ENCODE data around the gene DHRS4. TPM values are rescaled to one million over a fixed set of nuclear protein-coding genes. Genes with fewer than 3 reads are reported as not detected.
"Not testable (repeated sequence)": the region's sequence is repeated elsewhere in the genome, so short reads cannot be mapped to it uniquely, and the experiment has no call there.

The DHRS4 gene
- total and polyA plus RNA-seq, 4 donors, result 17.8 to 47.3 (median 32.6) TPM

DNA sequence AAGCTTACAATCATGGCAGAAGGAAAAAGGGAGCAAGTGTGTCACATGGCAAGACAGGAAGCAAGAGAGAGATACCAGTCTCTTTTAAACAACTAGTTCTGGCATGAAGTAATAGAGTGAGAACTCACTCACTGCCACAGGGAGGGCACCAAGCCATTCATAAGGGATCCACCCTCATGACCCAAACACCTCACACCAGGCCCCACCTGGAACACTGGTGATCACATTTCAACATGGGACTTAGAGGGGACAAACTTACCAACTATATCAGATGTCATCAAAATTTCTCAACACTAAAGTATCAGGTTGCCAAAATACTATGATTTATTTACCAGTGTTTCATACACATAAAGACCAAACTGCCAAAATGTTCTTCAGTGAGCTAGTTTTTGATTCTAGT is 7.3 kb downstream of the DHRS4 start:
- H3K27ac ChIP-seq (ENCODE audit: low read depth in 1 of 2, low read length in 2 of 2); H3K4me1 ChIP-seq (ENCODE audit: control insufficient read depth in 1 of 2, insufficient read depth in 2 of 2, low read length in 2 of 2); H3K27me3 ChIP-seq (ENCODE audit: control insufficient read depth in 1 of 2, insufficient read depth in 2 of 2, low read length in 1 of 2); intact Hi-C loops (cut with DNase I); H3K9me3 ChIP-seq (ENCODE audit: control insufficient read depth, low read length); H3K36me3 ChIP-seq (ENCODE audit: control insufficient read depth in 1 of 2, insufficient read depth in 2 of 2, low read length in 1 of 2); DNase-seq; ATAC-seq (ENCODE audit: low FRiP score); H3K4me3 ChIP-seq (ENCODE audit: low read length in 2 of 2): not testable (repeated sequence)

DNA sequence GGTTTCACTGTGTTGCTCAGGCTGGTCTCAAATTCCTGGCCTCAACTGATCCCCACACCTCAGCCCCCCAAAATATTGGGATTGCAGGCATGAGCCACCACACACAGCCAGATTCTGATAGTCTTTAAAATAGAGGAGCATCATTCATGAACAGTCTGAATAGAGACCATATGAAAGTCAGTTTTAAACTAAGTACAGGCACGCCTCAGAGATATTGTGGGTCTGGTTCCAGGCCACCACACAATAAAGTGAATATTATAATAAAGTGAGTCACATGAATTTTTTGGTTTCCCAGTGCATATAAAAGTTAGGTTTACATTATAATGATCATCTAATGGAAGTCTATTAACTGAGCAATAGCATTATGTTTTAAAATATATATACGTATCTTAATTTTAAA is 8.1 kb downstream of the DHRS4 start:
- intact Hi-C loops (cut with DNase I); ATAC-seq (ENCODE audit: low FRiP score); H3K9me3 ChIP-seq (ENCODE audit: control insufficient read depth, low read length); DNase-seq; H3K36me3 ChIP-seq (ENCODE audit: control insufficient read depth in 1 of 2, insufficient read depth in 2 of 2, low read length in 1 of 2); H3K4me1 ChIP-seq (ENCODE audit: control insufficient read depth in 1 of 2, insufficient read depth in 2 of 2, low read length in 2 of 2); H3K27me3 ChIP-seq (ENCODE audit: control insufficient read depth in 1 of 2, insufficient read depth in 2 of 2, low read length in 1 of 2); H3K27ac ChIP-seq (ENCODE audit: low read depth in 1 of 2, low read length in 2 of 2); H3K4me3 ChIP-seq (ENCODE audit: low read length in 2 of 2): not testable (repeated sequence)
- 83 to 90% methylated on average over 1 of the region's 2 CpGs for WGBS, 2 donors

DNA sequence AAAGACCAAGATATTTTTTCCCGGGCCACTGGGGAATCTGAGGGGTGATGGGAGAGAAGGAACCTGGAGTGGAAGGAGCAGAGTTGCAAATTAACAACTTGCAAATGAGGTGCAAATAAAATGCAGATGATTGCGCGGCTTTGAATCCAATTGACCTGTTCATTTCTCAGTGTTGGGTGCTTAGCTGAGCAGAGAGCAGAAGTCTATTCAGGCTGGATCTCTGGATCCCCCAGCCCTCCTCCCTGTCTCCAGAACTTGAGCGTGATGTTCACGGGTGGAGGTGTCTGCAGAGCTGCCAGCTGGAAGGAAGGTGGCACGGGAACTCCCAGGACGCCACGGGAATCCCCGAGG is 15.5 kb downstream of the DHRS4 start:
- H3K36me3 ChIP-seq (ENCODE audit: control insufficient read depth in 1 of 2, insufficient read depth in 2 of 2, low read length in 1 of 2); DNase-seq; intact Hi-C loops (cut with DNase I); H3K9me3 ChIP-seq (ENCODE audit: control insufficient read depth, low read length); H3K4me1 ChIP-seq (ENCODE audit: control insufficient read depth in 1 of 2, insufficient read depth in 2 of 2, low read length in 2 of 2); H3K4me3 ChIP-seq (ENCODE audit: low read length in 2 of 2); H3K27ac ChIP-seq (ENCODE audit: low read depth in 1 of 2, low read length in 2 of 2); H3K27me3 ChIP-seq (ENCODE audit: control insufficient read depth in 1 of 2, insufficient read depth in 2 of 2, low read length in 1 of 2): not testable (repeated sequence)
- 26 to 33% methylated on average over 1 of the region's 9 CpGs for WGBS, 2 donors
- peak; percentile 56 for ATAC-seq (ENCODE audit: low FRiP score)

DNA sequence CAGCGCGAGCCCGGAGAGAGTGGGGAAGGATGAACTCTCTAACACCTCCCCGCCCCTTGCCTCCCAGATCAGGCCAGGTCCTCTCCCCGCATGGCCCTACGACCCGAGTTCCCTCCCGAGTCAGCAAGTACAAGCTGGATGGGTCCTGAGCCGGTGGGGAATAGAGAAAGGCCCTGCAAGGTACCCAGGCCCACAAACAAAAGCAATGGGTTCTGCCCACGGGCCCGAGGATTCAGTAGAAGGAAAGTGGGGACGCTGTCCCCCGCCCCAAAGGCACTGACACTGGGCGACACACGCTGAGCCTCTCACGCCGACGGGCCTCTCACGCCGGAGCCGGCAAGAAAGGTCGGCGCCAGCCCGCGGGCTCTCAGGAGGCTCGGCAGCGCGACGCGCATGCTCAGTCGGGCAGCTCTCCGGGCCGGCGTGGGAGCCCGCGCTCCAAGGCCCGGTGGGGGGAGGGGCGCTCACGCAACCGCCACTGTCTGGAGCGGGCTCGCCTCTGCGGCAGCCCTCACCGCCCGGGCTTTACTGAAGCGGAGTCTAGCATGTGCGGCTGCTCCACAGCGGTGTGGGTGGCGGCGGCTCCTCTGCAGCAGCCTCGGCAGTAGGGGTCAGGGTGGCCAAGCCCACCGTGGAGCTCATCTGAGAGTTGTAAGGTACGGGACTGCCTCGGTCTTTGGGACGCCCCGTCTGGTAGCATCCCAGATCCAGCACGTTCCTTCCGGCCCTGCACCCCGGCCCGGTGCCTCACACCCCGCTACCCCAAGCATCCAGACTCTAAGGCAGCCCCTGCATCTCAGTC is 16.1 kb downstream of the DHRS4 start:
- H3K9me3 ChIP-seq (ENCODE audit: control insufficient read depth, low read length); H3K36me3 ChIP-seq (ENCODE audit: control insufficient read depth in 1 of 2, insufficient read depth in 2 of 2, low read length in 1 of 2); H3K27me3 ChIP-seq (ENCODE audit: control insufficient read depth in 1 of 2, insufficient read depth in 2 of 2, low read length in 1 of 2); H3K4me1 ChIP-seq (ENCODE audit: control insufficient read depth in 1 of 2, insufficient read depth in 2 of 2, low read length in 2 of 2); H3K27ac ChIP-seq (ENCODE audit: low read depth in 1 of 2, low read length in 2 of 2): not testable (repeated sequence)
- peak overlapping the region in 1 of 2 donors; percentile 1 for H3K4me3 ChIP-seq (ENCODE audit: low read length in 2 of 2)
- peak; percentile 92 for ATAC-seq (ENCODE audit: low FRiP score)
- WGBS, 2 donors, result 10 to 11% methylated on average over 34 to 58 of the region's 61 CpGs
- intact Hi-C loops (cut with DNase I), result loop anchor here in 1 of 2 donors (5.0 kb wide), 1 partner anchor 48 kb away; no protein-coding TSS in a partner anchor
- peak; percentile 66 to 89 for DNase-seq

DNA sequence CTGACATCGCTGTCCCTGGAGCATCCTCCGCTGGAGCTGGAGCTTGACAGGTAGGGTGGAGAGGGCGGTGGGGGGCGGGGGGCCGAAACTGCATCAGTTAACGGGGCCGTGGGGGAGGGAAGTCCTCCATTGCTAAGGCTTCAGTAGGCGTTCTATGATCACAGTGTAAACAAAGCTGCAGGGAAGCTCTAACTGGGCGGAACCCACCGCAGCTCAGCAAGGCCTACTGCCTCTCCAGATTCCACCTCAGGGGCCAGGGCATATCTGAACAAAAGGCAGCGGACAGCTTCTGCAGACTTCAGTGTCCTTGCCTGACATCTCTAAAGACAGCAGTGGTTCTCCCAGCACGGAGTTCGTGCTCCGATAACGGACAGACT is 16.7 kb downstream of the DHRS4 start:
- not testable (repeated sequence) for H3K4me3 ChIP-seq (ENCODE audit: low read length in 2 of 2); H3K27ac ChIP-seq (ENCODE audit: low read depth in 1 of 2, low read length in 2 of 2); H3K36me3 ChIP-seq (ENCODE audit: control insufficient read depth in 1 of 2, insufficient read depth in 2 of 2, low read length in 1 of 2); ATAC-seq (ENCODE audit: low FRiP score); H3K9me3 ChIP-seq (ENCODE audit: control insufficient read depth, low read length); DNase-seq; H3K4me1 ChIP-seq (ENCODE audit: control insufficient read depth in 1 of 2, insufficient read depth in 2 of 2, low read length in 2 of 2); H3K27me3 ChIP-seq (ENCODE audit: control insufficient read depth in 1 of 2, insufficient read depth in 2 of 2, low read length in 1 of 2)
- 79 to 80% methylated on average over 12 to 15 of the region's 15 CpGs for WGBS, 2 donors
- intact Hi-C loops (cut with DNase I), result loop anchor here in 1 of 2 donors (5.0 kb wide), 1 partner anchor 47 kb away; no protein-coding TSS in a partner anchor

DNA sequence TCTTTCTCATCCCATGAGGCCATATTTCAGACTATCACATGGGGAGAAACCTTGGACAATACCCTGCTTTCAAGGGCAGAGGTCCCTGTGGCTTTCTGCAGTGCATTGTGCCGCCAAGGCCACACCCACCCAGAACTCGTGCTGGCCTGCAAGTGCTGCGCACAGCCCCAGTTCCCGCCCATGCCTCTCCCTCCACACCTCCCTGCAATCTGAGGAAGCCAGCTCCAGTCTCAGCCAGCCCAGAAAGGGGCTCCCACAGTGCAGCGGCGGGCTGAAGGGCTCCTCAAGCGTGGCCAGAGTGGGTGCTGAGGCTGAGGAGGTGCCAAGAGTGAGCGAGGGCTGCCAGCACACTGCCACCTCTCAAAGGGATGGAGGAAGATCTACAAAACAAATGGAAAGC is 19.6 kb downstream of the DHRS4 start:
- H3K4me1 ChIP-seq (ENCODE audit: control insufficient read depth in 1 of 2, insufficient read depth in 2 of 2, low read length in 2 of 2), result not testable (repeated sequence)
- intact Hi-C loops (cut with DNase I), result loop anchor here in 1 of 2 donors (5.0 kb wide), 1 partner anchor 44 kb away; no protein-coding TSS in a partner anchor

DNA sequence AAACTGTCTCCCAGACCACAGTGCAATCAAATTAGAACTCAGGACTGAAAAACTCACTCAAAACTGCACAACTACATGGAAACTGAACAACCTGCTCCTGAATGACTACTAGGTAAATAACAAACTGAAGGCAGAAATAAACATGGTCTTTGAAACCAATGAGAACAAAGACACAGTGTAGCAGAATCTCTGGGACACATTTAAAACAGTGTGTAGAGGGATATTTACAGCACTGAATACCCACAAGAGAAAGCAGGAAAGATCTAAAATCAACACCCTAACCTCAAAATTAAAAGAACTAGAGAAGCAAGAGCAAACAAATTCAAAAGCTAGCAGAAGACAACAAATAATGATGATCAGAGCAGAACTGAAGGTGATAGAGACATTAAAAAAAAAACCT is 20.5 kb downstream of the DHRS4 start:
- not testable (repeated sequence) for H3K4me1 ChIP-seq (ENCODE audit: control insufficient read depth in 1 of 2, insufficient read depth in 2 of 2, low read length in 2 of 2); H3K27ac ChIP-seq (ENCODE audit: low read depth in 1 of 2, low read length in 2 of 2); DNase-seq; H3K36me3 ChIP-seq (ENCODE audit: control insufficient read depth in 1 of 2, insufficient read depth in 2 of 2, low read length in 1 of 2); H3K4me3 ChIP-seq (ENCODE audit: low read length in 2 of 2); ATAC-seq (ENCODE audit: low FRiP score); H3K9me3 ChIP-seq (ENCODE audit: control insufficient read depth, low read length); H3K27me3 ChIP-seq (ENCODE audit: control insufficient read depth in 1 of 2, insufficient read depth in 2 of 2, low read length in 1 of 2)
- intact Hi-C loops (cut with DNase I), result loop anchor here (2.0 to 5.0 kb wide), 2 partner anchors 41 to 43 kb away; no protein-coding TSS in a partner anchor

More for the DNA sequence above, 19.6 kb downstream of the DHRS4 start:
- WGBS, 2 donors, result 87 to 90% methylated on average over 8 of the region's 8 CpGs
- H3K4me3 ChIP-seq (ENCODE audit: low read length in 2 of 2); H3K36me3 ChIP-seq (ENCODE audit: control insufficient read depth in 1 of 2, insufficient read depth in 2 of 2, low read length in 1 of 2); H3K27ac ChIP-seq (ENCODE audit: low read depth in 1 of 2, low read length in 2 of 2); ATAC-seq (ENCODE audit: low FRiP score); H3K9me3 ChIP-seq (ENCODE audit: control insufficient read depth, low read length); H3K27me3 ChIP-seq (ENCODE audit: control insufficient read depth in 1 of 2, insufficient read depth in 2 of 2, low read length in 1 of 2): not testable (repeated sequence)
- peak in 1 of 2 donors; percentile 73 for DNase-seq

DNA sequence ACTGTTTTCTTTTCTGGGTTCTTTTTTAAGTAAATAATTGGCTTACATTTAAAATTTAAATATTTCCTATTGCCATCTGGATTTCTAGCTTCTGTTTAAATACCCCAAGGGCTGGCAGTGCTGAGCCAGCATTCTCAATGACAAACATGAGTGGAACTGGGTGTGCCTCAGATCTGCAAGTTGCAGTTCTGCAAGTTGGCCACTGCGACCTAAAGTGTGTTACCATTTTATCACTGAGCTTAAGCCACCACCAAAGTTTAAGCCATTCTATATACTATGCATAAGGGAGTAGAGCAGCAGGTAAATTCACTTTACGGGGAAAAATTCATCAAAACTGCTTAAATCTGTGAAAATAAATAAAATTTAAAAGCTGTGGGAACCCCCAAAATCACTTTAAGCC is 23.6 kb downstream of the DHRS4 start:
- H3K36me3 ChIP-seq (ENCODE audit: control insufficient read depth in 1 of 2, insufficient read depth in 2 of 2, low read length in 1 of 2); H3K27ac ChIP-seq (ENCODE audit: low read depth in 1 of 2, low read length in 2 of 2); H3K4me1 ChIP-seq (ENCODE audit: control insufficient read depth in 1 of 2, insufficient read depth in 2 of 2, low read length in 2 of 2); H3K27me3 ChIP-seq (ENCODE audit: control insufficient read depth in 1 of 2, insufficient read depth in 2 of 2, low read length in 1 of 2); H3K9me3 ChIP-seq (ENCODE audit: control insufficient read depth, low read length); ATAC-seq (ENCODE audit: low FRiP score); intact Hi-C loops (cut with DNase I); H3K4me3 ChIP-seq (ENCODE audit: low read length in 2 of 2): not testable (repeated sequence)
- DNase-seq, result peak in 1 of 2 donors; percentile 52
- WGBS, 2 donors, result 61 to 74% methylated on average over 2 of the region's 2 CpGs

Data from aorta (tissue), 5 donors.